ENCODE data around the gene CHMP4B. TPM values are rescaled to one million over a fixed set of nuclear protein-coding genes. Genes with fewer than 3 reads are reported as not detected.

Gene CHMP4B
- total RNA-seq, 1 experiment from 2014 or later = 77.6 TPM

DNA sequence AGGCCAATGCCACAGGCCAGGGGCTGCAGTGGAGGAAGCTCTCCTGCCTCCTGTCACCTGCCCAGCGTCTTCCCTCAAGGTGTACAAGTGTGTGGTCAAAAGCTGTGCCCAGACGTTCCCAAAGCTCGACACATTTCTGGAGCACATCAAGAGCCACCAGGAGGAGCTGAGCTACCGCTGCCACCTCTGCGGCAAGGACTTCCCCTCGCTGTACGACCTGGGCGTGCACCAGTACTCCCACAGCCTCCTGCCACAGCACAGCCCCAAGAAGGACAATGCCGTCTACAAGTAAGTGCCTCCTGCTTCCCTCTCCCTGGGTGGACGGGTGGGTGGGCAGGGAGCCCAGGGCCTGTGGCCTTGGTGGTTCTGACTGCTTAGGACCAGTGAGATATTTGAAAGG is 41.1 kb upstream of the CHMP4B start:
- POLR2A ChIA-PET = no interaction called here
- Mint-ChIP-seq H3K4me3 (ENCODE audit: unreplicated experiment) (no peak overlapping the region), H3K9me3 (ENCODE audit: unreplicated experiment) (no peaks in the 10 kb centered on the region)

DNA sequence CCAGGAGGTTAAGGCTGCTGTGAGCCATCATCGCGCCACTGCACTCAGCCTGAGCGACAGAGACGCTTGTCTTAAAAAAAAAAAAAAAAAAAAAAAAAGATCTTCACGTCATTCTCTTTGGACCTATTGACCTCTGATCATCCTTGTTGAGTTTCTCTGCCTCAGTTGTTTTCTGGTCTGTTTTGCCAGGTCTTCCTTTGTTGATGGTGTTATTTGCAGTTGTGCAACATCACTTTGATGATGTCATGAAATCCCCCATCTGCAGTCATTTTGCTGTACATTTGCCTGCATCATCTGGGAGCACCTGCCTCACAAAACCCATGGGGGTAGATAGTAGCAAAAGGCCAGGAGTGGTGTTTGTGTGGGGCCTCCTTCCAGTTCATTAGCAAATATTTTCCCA is 39.2 kb upstream of the CHMP4B start:
- ChIA-PET POLR2A (interaction anchor here (0.9 to 1.5 kb wide), 3 partner anchors 17 to 45 kb away, joined by 3 to 6 read pairs (median 4); no protein-coding TSS in a partner anchor), CTCF (interaction anchor here (0.6 kb wide), 1 partner anchor 161 kb away, joined by 3 read pairs; no protein-coding TSS in a partner anchor)
- no peak overlapping the region for H3K27ac Mint-ChIP-seq (ENCODE audit: low read depth, unreplicated experiment)
- peaks cover 6% of the 10 kb centered on the region for H3K36me3 Mint-ChIP-seq (ENCODE audit: insufficient read depth, unreplicated experiment)
- H3K9me3 Mint-ChIP-seq (ENCODE audit: unreplicated experiment) = no peaks in the 10 kb centered on the region
- H3K27me3 Mint-ChIP-seq (ENCODE audit: insufficient read depth, unreplicated experiment) = no peaks in the 10 kb centered on the region
- H3K4me1 Mint-ChIP-seq (ENCODE audit: insufficient read depth, unreplicated experiment) = no peaks in the 10 kb centered on the region
- no TSS peak for BruUV-seq (replicated peaks)
- TF ChIP-seq, protein P1, sequence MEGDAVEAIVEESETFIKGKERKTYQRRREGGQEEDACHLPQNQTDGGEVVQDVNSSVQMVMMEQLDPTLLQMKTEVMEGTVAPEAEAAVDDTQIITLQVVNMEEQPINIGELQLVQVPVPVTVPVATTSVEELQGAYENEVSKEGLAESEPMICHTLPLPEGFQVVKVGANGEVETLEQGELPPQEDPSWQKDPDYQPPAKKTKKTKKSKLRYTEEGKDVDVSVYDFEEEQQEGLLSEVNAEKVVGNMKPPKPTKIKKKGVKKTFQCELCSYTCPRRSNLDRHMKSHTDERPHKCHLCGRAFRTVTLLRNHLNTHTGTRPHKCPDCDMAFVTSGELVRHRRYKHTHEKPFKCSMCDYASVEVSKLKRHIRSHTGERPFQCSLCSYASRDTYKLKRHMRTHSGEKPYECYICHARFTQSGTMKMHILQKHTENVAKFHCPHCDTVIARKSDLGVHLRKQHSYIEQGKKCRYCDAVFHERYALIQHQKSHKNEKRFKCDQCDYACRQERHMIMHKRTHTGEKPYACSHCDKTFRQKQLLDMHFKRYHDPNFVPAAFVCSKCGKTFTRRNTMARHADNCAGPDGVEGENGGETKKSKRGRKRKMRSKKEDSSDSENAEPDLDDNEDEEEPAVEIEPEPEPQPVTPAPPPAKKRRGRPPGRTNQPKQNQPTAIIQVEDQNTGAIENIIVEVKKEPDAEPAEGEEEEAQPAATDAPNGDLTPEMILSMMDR (IDR thresholded peaks at IDR 0.05; ENCODE audit: unreplicated experiment) = no peak
- H3K4me3 Mint-ChIP-seq (ENCODE audit: unreplicated experiment) = no peak overlapping the region
- intact Hi-C loops (cut with micrococcal nuclease) = no loop called here
- DNase-seq (ENCODE audit: unreplicated experiment) = no peak

More for the DNA sequence above, 41.1 kb upstream of the CHMP4B start:
- no peaks in the 10 kb centered on the region for H3K4me1 Mint-ChIP-seq (ENCODE audit: insufficient read depth, unreplicated experiment)
- no peak for DNase-seq (ENCODE audit: unreplicated experiment)
- TF ChIP-seq, protein P1 (IDR thresholded peaks at IDR 0.05; ENCODE audit: unreplicated experiment) = no peak
- no peaks in the 10 kb centered on the region for H3K27me3 Mint-ChIP-seq (ENCODE audit: insufficient read depth, unreplicated experiment)
- peaks cover 6% of the 10 kb centered on the region for H3K36me3 Mint-ChIP-seq (ENCODE audit: insufficient read depth, unreplicated experiment)
- BruUV-seq (replicated peaks) = no TSS peak
- H3K27ac Mint-ChIP-seq (ENCODE audit: low read depth, unreplicated experiment) = no peak overlapping the region
- CTCF ChIA-PET = interaction anchor here (0.6 kb wide), 1 partner anchor 9 kb away, joined by 3 read pairs; no protein-coding TSS in a partner anchor
- intact Hi-C loops (cut with micrococcal nuclease) = no loop called here

DNA sequence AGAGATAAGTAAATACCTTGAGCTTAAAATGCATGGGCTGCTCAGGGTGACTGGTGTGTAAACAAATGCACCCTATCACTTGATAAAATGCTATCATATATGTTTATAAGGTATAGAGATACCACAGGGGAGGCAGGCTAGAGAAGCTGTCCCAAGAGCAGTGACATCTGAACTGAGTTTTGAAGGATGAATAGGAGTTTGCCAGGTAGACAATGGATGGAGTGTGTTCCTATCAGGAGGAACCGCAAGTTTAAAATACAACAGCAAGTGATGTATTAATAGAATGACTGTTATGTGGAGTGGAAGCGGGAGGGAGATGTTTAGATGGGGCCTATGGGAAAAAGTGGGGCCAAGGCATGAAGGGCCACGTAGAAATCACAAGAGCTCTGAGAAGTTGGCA is 38.7 kb upstream of the CHMP4B start:
- POLR2A ChIA-PET = interaction anchor here (0.7 to 1.5 kb wide), 4 partner anchors 9 to 45 kb away, joined by 3 to 6 read pairs (median 4); no protein-coding TSS in a partner anchor
- intact Hi-C loops (cut with micrococcal nuclease) = no loop called here
- no peak overlapping the region for H3K4me3 Mint-ChIP-seq (ENCODE audit: unreplicated experiment)
- H3K4me1 Mint-ChIP-seq (ENCODE audit: insufficient read depth, unreplicated experiment) = no peaks in the 10 kb centered on the region
- TF ChIP-seq, protein P1 (IDR thresholded peaks at IDR 0.05; ENCODE audit: unreplicated experiment) = no peak
- H3K27ac Mint-ChIP-seq (ENCODE audit: low read depth, unreplicated experiment) = no peak overlapping the region
- CTCF ChIA-PET = no interaction called here
- H3K9me3 Mint-ChIP-seq (ENCODE audit: unreplicated experiment) = no peaks in the 10 kb centered on the region
- no peaks in the 10 kb centered on the region for H3K27me3 Mint-ChIP-seq (ENCODE audit: insufficient read depth, unreplicated experiment)
- peaks cover 6% of the 10 kb centered on the region for H3K36me3 Mint-ChIP-seq (ENCODE audit: insufficient read depth, unreplicated experiment)
- DNase-seq (ENCODE audit: unreplicated experiment) = no peak
- BruUV-seq (replicated peaks) = no TSS peak

DNA sequence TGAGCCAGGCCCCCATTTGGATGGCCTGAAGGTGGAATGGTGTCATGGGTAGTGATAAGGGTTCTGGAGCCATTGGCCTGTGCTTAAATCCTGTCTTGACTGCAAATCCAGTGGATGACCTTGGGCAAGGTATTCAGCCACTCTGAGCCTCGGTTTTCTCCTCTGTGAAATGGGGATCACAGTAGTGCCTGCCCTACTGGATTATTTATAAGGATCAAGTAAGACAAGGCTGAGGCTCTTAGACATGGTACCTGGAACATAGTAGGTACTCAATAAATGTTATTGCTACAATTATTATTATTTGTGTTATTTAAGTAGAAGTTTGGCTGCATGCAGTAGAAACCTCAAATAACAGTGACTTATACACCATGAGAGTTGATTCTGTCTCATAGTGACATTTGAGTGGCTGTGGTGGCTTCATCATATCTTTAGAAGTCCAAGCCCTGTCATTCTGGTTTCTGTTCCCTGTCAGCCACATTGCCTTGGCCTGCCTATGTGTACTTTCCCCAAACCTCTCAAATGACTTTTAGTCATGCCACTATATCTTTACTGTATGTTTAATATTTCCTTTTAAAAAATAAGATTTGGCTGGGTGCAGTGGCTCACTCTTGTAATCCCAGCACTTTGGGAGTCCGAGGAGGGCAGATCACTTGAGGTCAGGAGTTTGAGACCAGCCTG is 37.6 kb upstream of the CHMP4B start:
- TF ChIP-seq, protein P1 (IDR thresholded peaks at IDR 0.05; ENCODE audit: unreplicated experiment) = no peak
- CTCF ChIA-PET = interaction anchor here (0.7 kb wide), 1 partner anchor 23 kb away, joined by 3 read pairs; no protein-coding TSS in a partner anchor
- no peak for DNase-seq (ENCODE audit: unreplicated experiment)
- POLR2A ChIA-PET = interaction anchor here (1.5 kb wide), 1 partner anchor 16 kb away, joined by 6 read pairs; no protein-coding TSS in a partner anchor
- no TSS peak for BruUV-seq (replicated peaks)
- Mint-ChIP-seq H3K36me3 (ENCODE audit: insufficient read depth, unreplicated experiment) (peaks cover 6% of the 10 kb centered on the region), H3K4me3 (ENCODE audit: unreplicated experiment) (no peak overlapping the region), H3K27me3 (ENCODE audit: insufficient read depth, unreplicated experiment) (no peaks in the 10 kb centered on the region), H3K9me3 (ENCODE audit: unreplicated experiment) (no peaks in the 10 kb centered on the region), H3K4me1 (ENCODE audit: insufficient read depth, unreplicated experiment) (peaks cover 1% of the 10 kb centered on the region), H3K27ac (ENCODE audit: low read depth, unreplicated experiment) (no peak overlapping the region)
- intact Hi-C loops (cut with micrococcal nuclease) = no loop called here

Data from MCF 10A (cell line).